ENCODE measurements around the gene EDRF1. TPM values are rescaled to one million over a fixed set of nuclear protein-coding genes. Genes with fewer than 3 reads are reported as not detected.

EDRF1 gene
- total RNA-seq, 4 donors from 2014 or later: 10.9 to 56.4 (median 18.6) TPM

- no peaks in the 10 kb centered on the region for H3K27me3 ChIP-seq
- no peaks in the 10 kb centered on the region for H3K9me3 ChIP-seq
- H3K4me3 ChIP-seq: no peak overlapping the region
- WGBS: 81% methylated on average over 5 of the region's 5 CpGs
- peaks cover 62% of the 10 kb centered on the region for H3K36me3 ChIP-seq
- H3K27ac ChIP-seq: no peak overlapping the region
- no peak for DNase-seq (ENCODE audit: low spot score in 2 of 2)
- no peaks in the 10 kb centered on the region for H3K4me1 ChIP-seq
- TF ChIP-seq POLR2AphosphoS5 (IDR thresholded peaks at IDR 0.05) (no peak), EP300 (IDR thresholded peaks at IDR 0.05) (no peak), CTCF (IDR thresholded peaks at IDR 0.05) (no peak)
Observed at GRCh38 chr10:125802131-125802530, 82.6 kb downstream of the EDRF1 start.

GRCh38 chr10:125802739-125803138 is 83.2 kb downstream of the EDRF1 start:
- no peak overlapping the region for H3K27ac ChIP-seq
- H3K9me3 ChIP-seq: no peaks in the 10 kb centered on the region
- 88% methylated on average over 7 of the region's 7 CpGs for WGBS
- H3K36me3 ChIP-seq: peaks cover 61% of the 10 kb centered on the region
- no peak for DNase-seq (ENCODE audit: low spot score in 2 of 2)
- H3K27me3 ChIP-seq: no peaks in the 10 kb centered on the region
- H3K4me3 ChIP-seq: no peak overlapping the region
- H3K4me1 ChIP-seq: no peaks in the 10 kb centered on the region
- TF ChIP-seq CTCF (IDR thresholded peaks at IDR 0.05): no peak
- TF ChIP-seq POLR2A (IDR thresholded peaks at IDR 0.05): no peak
- TF ChIP-seq POLR2AphosphoS5 (IDR thresholded peaks at IDR 0.05): no peak
- no peak for TF ChIP-seq EP300 (IDR thresholded peaks at IDR 0.05)

- 100% methylated on average over 1 of the region's 1 CpG for WGBS
- Histone ChIP-seq H3K27me3 (no peaks in the 10 kb centered on the region), H3K4me3 (no peak overlapping the region), H3K4me1 (no peaks in the 10 kb centered on the region), H3K36me3 (peaks cover 66% of the 10 kb centered on the region), H3K27ac (no peak overlapping the region), H3K9me3 (no peaks in the 10 kb centered on the region)
- no peak for DNase-seq (ENCODE audit: low spot score in 2 of 2)
- TF ChIP-seq CTCF (IDR thresholded peaks at IDR 0.05): no peak
- TF ChIP-seq EP300 (IDR thresholded peaks at IDR 0.05): no peak
- no peak for TF ChIP-seq POLR2A (IDR thresholded peaks at IDR 0.05)
- TF ChIP-seq POLR2AphosphoS5 (IDR thresholded peaks at IDR 0.05): no peak
Observed at GRCh38 chr10:125808047-125808446, 88.5 kb downstream of the EDRF1 start.

- 67% methylated on average over 1 of the region's 1 CpG for WGBS
- H3K9me3 ChIP-seq: no peaks in the 10 kb centered on the region
- DNase-seq (ENCODE audit: low spot score in 2 of 2): no peak
- no peak overlapping the region for H3K4me3 ChIP-seq
- no peaks in the 10 kb centered on the region for H3K4me1 ChIP-seq
- peaks cover 76% of the 10 kb centered on the region for H3K36me3 ChIP-seq
- no peaks in the 10 kb centered on the region for H3K27me3 ChIP-seq
- H3K27ac ChIP-seq: no peak overlapping the region
- no peak for TF ChIP-seq POLR2AphosphoS5 (IDR thresholded peaks at IDR 0.05)
- no peak for TF ChIP-seq EP300 (IDR thresholded peaks at IDR 0.05)
- no peak for TF ChIP-seq POLR2A (IDR thresholded peaks at IDR 0.05)
- TF ChIP-seq CTCF (IDR thresholded peaks at IDR 0.05): no peak
Observed at GRCh38 chr10:125811251-125811650, 91.7 kb downstream of the EDRF1 start.

- no peak for DNase-seq (ENCODE audit: low spot score in 2 of 2)
- peaks cover 66% of the 10 kb centered on the region for H3K36me3 ChIP-seq
- no peaks in the 10 kb centered on the region for H3K27me3 ChIP-seq
- TF ChIP-seq POLR2A (IDR thresholded peaks at IDR 0.05) (no peak), EP300 (IDR thresholded peaks at IDR 0.05) (no peak), POLR2AphosphoS5 (IDR thresholded peaks at IDR 0.05) (no peak), CTCF (IDR thresholded peaks at IDR 0.05) (no peak)
- no peaks in the 10 kb centered on the region for H3K9me3 ChIP-seq
- H3K27ac ChIP-seq: no peak overlapping the region
- 73% methylated on average over 1 of the region's 1 CpG for WGBS
- no peak overlapping the region for H3K4me3 ChIP-seq
- no peaks in the 10 kb centered on the region for H3K4me1 ChIP-seq
Observed at GRCh38 chr10:125812128-125812750, 92.7 kb downstream of the EDRF1 start.

Other genes with a start within 250 kb of the EDRF1 start
- gene TEX36, start 36.5 kb upstream of the EDRF1 start, total RNA-seq: not detected
- gene MMP21, start 56.1 kb downstream of the EDRF1 start, total RNA-seq: under 1 TPM in 2 of 4 donors, not detected in 2; 0.23 to 0.48 TPM
- gene UROS, start 103.5 kb downstream of the EDRF1 start, total RNA-seq: 10 to 100 TPM; 22.7 to 48.2 (median 27.3) TPM
- gene BCCIP, start 103.8 kb downstream of the EDRF1 start, total RNA-seq: 10 to 100 TPM; 32.2 to 36.7 (median 33.5) TPM
- 10 to 100 TPM; 40.0 to 53.2 (median 44.5) TPM for gene DHX32, start 161.6 kb downstream of the EDRF1 start, total RNA-seq
- 1 to 10 TPM; 3.7 to 8.2 (median 5.8) TPM for gene FANK1, start 176.9 kb downstream of the EDRF1 start, total RNA-seq

All from suprapubic skin (tissue), 4 donors.